ENCODE measurements around the gene SLC22A1. TPM values are rescaled to one million over a fixed set of nuclear protein-coding genes. Genes with fewer than 3 reads are reported as not detected.

SLC22A1 gene
- total and polyA plus RNA-seq, 2 of the 8 experiments (the other 6 are each of a cell fraction or from before 2014, with no cell fraction given), result 0.12 to 0.45 TPM

DNA sequence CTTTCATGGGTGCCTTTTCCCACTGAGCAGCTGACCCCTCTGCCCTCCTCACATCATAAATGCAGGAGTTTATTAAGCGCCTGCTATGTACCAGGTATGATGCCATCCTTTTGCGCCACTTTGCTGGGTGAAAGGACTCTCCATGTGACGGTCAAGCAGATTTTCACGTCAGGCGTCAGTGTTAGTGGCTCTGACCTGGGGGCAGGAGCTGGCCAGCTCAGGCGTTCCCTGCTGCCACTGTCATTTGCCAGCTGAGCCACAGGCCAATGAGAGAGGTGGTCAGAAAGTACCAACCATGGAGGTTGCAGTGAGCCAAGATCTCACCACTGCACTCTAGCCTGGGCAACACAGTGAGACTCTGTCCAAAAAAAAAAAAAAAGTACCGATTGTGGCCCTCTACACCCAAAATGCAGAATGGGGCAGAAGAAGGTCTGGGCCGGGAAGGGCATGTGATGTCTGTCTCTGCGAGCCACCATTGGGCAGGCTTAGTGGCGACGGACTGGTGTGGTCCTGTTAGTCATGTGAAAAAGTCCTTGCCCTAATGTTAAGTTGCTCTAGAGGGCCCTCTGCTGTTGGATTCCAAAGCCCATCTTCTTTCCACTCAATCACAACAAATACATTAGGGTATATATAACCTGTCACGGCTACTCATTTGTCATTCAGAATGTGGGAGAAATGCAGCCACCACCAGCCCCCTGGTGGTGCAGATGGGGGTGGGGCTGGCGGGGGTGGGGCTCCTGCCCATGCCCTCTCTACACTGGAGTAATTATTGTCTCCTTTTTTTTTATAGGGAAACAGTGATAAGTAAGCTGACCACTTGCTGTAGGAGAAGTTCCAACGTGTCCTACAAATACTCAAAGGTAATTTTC lies 18.4 kb upstream of the SLC22A1 start:
- Histone ChIP-seq H3K27me3 (replicated peaks in 1 of 4; ENCODE audit: control insufficient read depth in 3 of 4, extremely low read depth in 1 of 4, insufficient read depth in 3 of 4, low read length in 3 of 4) (no peaks in the 10 kb centered on the region), H3K4me3 (ENCODE audit: extremely low read depth in 1 of 4, insufficient read depth in 2 of 4, low read depth in 3 of 4, low read length in 4 of 4) (no peak overlapping the region), H3K4ac (replicated peaks; ENCODE audit: insufficient read length, low read depth, low read length) (no peak overlapping the region), H4K20me1 (replicated peaks in 1 of 2; ENCODE audit: control insufficient read depth in 1 of 2, insufficient read depth in 2 of 2, low read length in 2 of 2) (peaks cover 0 to 8% of the 10 kb centered on the region in 2 experiments), H4K8ac (ENCODE audit: extremely low read depth, insufficient read depth, low read length) (no peak overlapping the region; the same call in 1 of the 2 replicates), H3K79me1 (ENCODE audit: low read depth, low read length) (no peaks in the 10 kb centered on the region; the same call in 1 of the 2 replicates), H3K56ac (replicated peaks; ENCODE audit: insufficient read length, low read depth, low read length) (no peak overlapping the region), H3K79me2 (ENCODE audit: control insufficient read depth in 1 of 2, insufficient read depth in 2 of 2, low read length in 2 of 2) (no peaks in the 10 kb centered on the region), H2AK5ac (ENCODE audit: low read depth, low read length) (no peak overlapping the region), H2BK120ac (replicated peaks; ENCODE audit: low read depth, low read length) (no peak overlapping the region), H3K9me3 (ENCODE audit: insufficient read depth in 2 of 2, low read depth in 1 of 2, low read length in 1 of 2) (no peaks in the 10 kb centered on the region), H4K91ac (replicated peaks; ENCODE audit: insufficient read length, low read length) (no peak overlapping the region), H2BK20ac (ENCODE audit: low read length) (no peak overlapping the region), H3K36me3 (ENCODE audit: control insufficient read depth in 2 of 4, insufficient read depth in 4 of 4, low read length in 3 of 4) (peaks cover 8 to 28% (median 22%) of the 10 kb centered on the region in 4 experiments), H4K5ac (ENCODE audit: insufficient read length, low read depth, low read length) (no peak overlapping the region), H3K18ac (ENCODE audit: extremely low read depth, low read length) (no peak overlapping the region), H3K27ac (ENCODE audit: low read depth, low read length) (no peak overlapping the region; the same call in 1 of the 2 replicates), H3K9ac (replicated peaks in 1 of 4; ENCODE audit: extremely low read depth in 1 of 4, low read depth in 3 of 4, low read length in 3 of 4) (no peak overlapping the region), H3K4me1 (replicated peaks in 1 of 4; ENCODE audit: control insufficient read depth in 3 of 4, insufficient read depth in 4 of 4, low read length in 3 of 4) (no peaks in the 10 kb centered on the region; a peak in 1 of 7 replicates), H2BK15ac (ENCODE audit: low read length) (no peak overlapping the region), H3K4me2 (ENCODE audit: insufficient read depth in 1 of 2, low read depth in 2 of 2, low read length in 2 of 2) (no peak overlapping the region), H3K14ac (ENCODE audit: insufficient read length) (no peak overlapping the region), H3K23me2 (ENCODE audit: low read depth, low read length) (no peaks in the 10 kb centered on the region), H2BK5ac (ENCODE audit: low read depth, low read length) (no peak overlapping the region), H2BK12ac (ENCODE audit: low read depth, low read length) (no peak overlapping the region), H3K23ac (ENCODE audit: insufficient read length) (no peak overlapping the region), H2AFZ (ENCODE audit: low read length) (no peak overlapping the region)
- FAIRE-seq, result peak; percentile 70
- WGBS, 2 experiments (ENCODE audit: extremely low coverage in 1 of 2, insufficient coverage in 1 of 2, insufficient read length in 1 of 2, insufficient replicate concordance in 2 of 2, low coverage in 1 of 2, low lambda C conversion rate in 2 of 2, missing lambda C conversion rate in 1 of 2), result 81% methylated on average over 13 of the region's 14 CpGs; no CpG with 5 or more reads in 1 of the 2 experiments
- CTCF ChIA-PET (ENCODE audit: partially characterized antibody), result interaction anchor here (0.7 to 2.5 kb wide), 9 partner anchors 10 to 352 kb away, joined by 3 to 11 read pairs (median 6); no protein-coding TSS in a partner anchor
- POLR2A ChIA-PET (ENCODE audit: partially characterized antibody), result no interaction called here
- peak in 1 of 2 experiments; percentile 67 for DNase-seq (ENCODE audit: low read depth in 1 of 2, low spot score in 2 of 2)
- peak; percentile 59 to 65 for TF ChIP-seq RAD21 (IDR thresholded peaks at IDR 0.05 in 1 of 2, conservative IDR thresholded peaks at IDR 0.05 in 1 of 2; ENCODE audit: low read depth in 2 of 2, low read length in 2 of 2)
- TF ChIP-seq ASH2L (IDR thresholded peaks at IDR 0.05; ENCODE audit: low read length), result no peak
- TF ChIP-seq, protein P1, sequence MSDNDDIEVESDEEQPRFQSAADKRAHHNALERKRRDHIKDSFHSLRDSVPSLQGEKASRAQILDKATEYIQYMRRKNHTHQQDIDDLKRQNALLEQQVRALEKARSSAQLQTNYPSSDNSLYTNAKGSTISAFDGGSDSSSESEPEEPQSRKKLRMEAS (IDR thresholded peaks at IDR 0.05), result peak; percentile 38; the same call in 1 of the 2 replicates
- TF ChIP-seq SP4 (IDR thresholded peaks at IDR 0.05; ENCODE audit: low read length), result no peak
- TF ChIP-seq SRF (IDR thresholded peaks at IDR 0.05; ENCODE audit: low read depth, low read length), result no peak
- TF ChIP-seq GABPA (IDR thresholded peaks at IDR 0.05; ENCODE audit: borderline replicate concordance, insufficient read depth, low read length), result no peak
